Liver (tissue), 9 donors: Measurements from ENCODE around the gene AOAH. TPM values are rescaled to one million over a fixed set of nuclear protein-coding genes. Genes with fewer than 3 reads are reported as not detected.

ENCODE experiments used
- DNase-seq: peaks from one replicate; pipeline ENCODE4 v3.0.0-alpha.2; 2017; ENCODE audit warnings: low spot score
- H3K27ac ChIP-seq, 2 donors: one replicate each; pipeline ENCODE4 v1.7.0; 2013; ENCODE audit warnings: inconsistent platforms in 2 of 2, low read length in 2 of 2, control low read depth in 1 of 2, low read depth in 1 of 2, mild to moderate bottlenecking in 1 of 2
- H3K27me3 ChIP-seq, 4 donors: one replicate each; pipeline versions ENCODE4 v1.6.1 to v1.7.0; 2013; ENCODE audit warnings: low read length in 3 of 4, inconsistent platforms in 1 of 4, mild to moderate bottlenecking in 1 of 4, moderate library complexity in 1 of 4; ENCODE audit not compliant: control insufficient read depth in 4 of 4, insufficient read depth in 4 of 4
- H3K36me3 ChIP-seq, 4 donors: one replicate each; pipeline versions ENCODE4 v1.6.1 to v1.7.0; 2013; ENCODE audit warnings: low read length in 3 of 4, mild to moderate bottlenecking in 3 of 4, low read depth in 1 of 4, moderate library complexity in 1 of 4; ENCODE audit not compliant: control insufficient read depth in 4 of 4, insufficient read depth in 3 of 4
- H3K4me1 ChIP-seq, 4 donors: one replicate each; pipeline versions ENCODE4 v1.6.1 to v1.7.0; 2013; ENCODE audit warnings: low read length in 3 of 4, mild to moderate bottlenecking in 3 of 4, moderate library complexity in 1 of 4; ENCODE audit not compliant: control insufficient read depth in 4 of 4, insufficient read depth in 4 of 4
- H3K4me3 ChIP-seq, 3 donors: one replicate each; pipeline versions ENCODE4 v1.6.1 to v1.7.0; 2013; ENCODE audit warnings: low read length in 3 of 3, control low read depth in 1 of 3, low read depth in 1 of 3, mild to moderate bottlenecking in 1 of 3
- H3K9ac ChIP-seq, 2 donors: one replicate each; pipeline ENCODE4 v1.7.0; 2013; ENCODE audit warnings: low read length in 2 of 2, mild to moderate bottlenecking in 2 of 2, moderate library complexity in 2 of 2, control low read depth in 1 of 2, low read depth in 1 of 2
- H3K9me3 ChIP-seq, 4 donors: one replicate each; pipeline versions ENCODE4 v1.6.1 to v1.7.0; 2013; ENCODE audit warnings: low read length in 3 of 4; ENCODE audit not compliant: control insufficient read depth in 4 of 4
- EGR1 ChIP-seq, 2 donors: IDR thresholded peaks; 2 replicates each; pipeline ENCODE4 v1.6.1; 2016 to 2018; ENCODE audit warnings: antibody characterized with exemption in 2 of 2, low read depth in 2 of 2
- FOXA1 ChIP-seq: IDR thresholded peaks from 2 replicates; pipeline ENCODE4 v1.6.1; 2016; ENCODE audit warnings: antibody characterized with exemption
- FOXA2 ChIP-seq: IDR thresholded peaks from 2 replicates; pipeline ENCODE4 v1.6.1; 2016; ENCODE audit warnings: antibody characterized with exemption
- GABPA ChIP-seq, 2 donors: IDR thresholded peaks in 1 of 2; conservative IDR thresholded peaks in 1 of 2; 2 replicates each; pipeline ENCODE4 v1.6.1; 2016; ENCODE audit warnings: antibody characterized with exemption in 2 of 2, mild to moderate bottlenecking in 1 of 2, moderate library complexity in 1 of 2
- HNF4A ChIP-seq, 2 donors: conservative IDR thresholded peaks; 2 replicates each; pipeline ENCODE4 v1.6.1; 2016; ENCODE audit warnings: antibody characterized with exemption in 2 of 2, mild to moderate bottlenecking in 2 of 2
- HNF4G ChIP-seq: IDR thresholded peaks from 2 replicates; pipeline ENCODE4 v1.6.1; 2016; ENCODE audit warnings: antibody characterized with exemption
- JUND ChIP-seq, 2 donors: IDR thresholded peaks; 2 replicates each; pipeline ENCODE4 v1.6.1; 2016; ENCODE audit warnings: antibody characterized with exemption in 2 of 2
- MAX ChIP-seq: IDR thresholded peaks from 2 replicates; pipeline ENCODE4 v1.6.1; 2016; ENCODE audit warnings: antibody characterized with exemption
- NR2F2 ChIP-seq: IDR thresholded peaks from 2 replicates; pipeline ENCODE4 v1.6.1; 2016; ENCODE audit warnings: antibody characterized with exemption
- RAD21 ChIP-seq, 2 donors: IDR thresholded peaks; 2 replicates each; pipeline ENCODE4 v1.6.1; 2016; ENCODE audit warnings: antibody characterized with exemption in 2 of 2, mild to moderate bottlenecking in 2 of 2
- REST ChIP-seq: IDR thresholded peaks from 2 replicates; pipeline ENCODE4 v1.6.1; 2016; ENCODE audit warnings: antibody characterized with exemption, mild to moderate bottlenecking
- RXRA ChIP-seq, 2 donors: IDR thresholded peaks; 2 replicates each; pipeline ENCODE4 v1.6.1; 2017 to 2018; ENCODE audit warnings: antibody characterized with exemption in 2 of 2, mild to moderate bottlenecking in 1 of 2
- SP1 ChIP-seq: IDR thresholded peaks from 2 replicates; pipeline ENCODE4 v1.6.1; 2018; ENCODE audit warnings: antibody characterized with exemption, mild to moderate bottlenecking
- TAF1 ChIP-seq: conservative IDR thresholded peaks from 2 replicates; pipeline ENCODE4 v1.6.1; 2016; ENCODE audit warnings: antibody characterized with exemption, mild to moderate bottlenecking
- YY1 ChIP-seq: IDR thresholded peaks from 2 replicates; pipeline ENCODE4 v1.6.1; 2016; ENCODE audit warnings: antibody characterized with exemption, mild to moderate bottlenecking
- WGBS: extraction: QIAGEN DNeasy Blood & Tissue Kit; methylation state at CpG from one replicate; pipeline ENCODE4 v1.1.7; 2013; 5-methylcytosine and 5-hydroxymethylcytosine counted together
- polyA plus RNA-seq, 2 donors: library from polyadenylated mRNA; stranded (reverse) in 1 of 2; unstranded in 1 of 2; fragments of 200-250 nt in 1 of 2; fragments of >200 nt in 1 of 2; fragmentation: Nextera tagmentation in 1 of 2; extraction: Ambion mirVana in 1 of 2; gene quantifications; one replicate each; pipeline versions ENCODE4 v1.2.1 to v1.2.3, GENCODE V29; 2013 to 2015
- total RNA-seq, 2 donors: library from RNA; depleted of rRNA; stranded (reverse); fragments of >200 nt; gene quantifications; one replicate each; pipeline ENCODE4 v1.2.3, GENCODE V29; 2014
- TF ChIP-seq, protein P1 (sequence below): fragments of 150-350 bp; IDR thresholded peaks from 2 replicates; pipeline ENCODE4 v1.5.1; 2017; ENCODE audit warnings: improper control_type of control experiment, low read depth, low read length; ENCODE audit not compliant: missing input control
- TF ChIP-seq, protein P2 (sequence below): IDR thresholded peaks from 2 replicates; pipeline ENCODE4 v1.6.1; 2016; ENCODE audit warnings: antibody characterized with exemption
- TF ChIP-seq, protein P3 (sequence below): IDR thresholded peaks from 2 replicates; pipeline ENCODE4 v1.6.1; 2016; ENCODE audit warnings: antibody characterized with exemption
- donor health status: healthy.
- donor health status: healthy.
- donor health status: healthy.
- donor health status: healthy.
- donor health status: healthy.

The AOAH gene
- total and polyA plus RNA-seq, 4 donors = 2.4 to 26.7 (median 5.8) TPM

GRCh38 chr7:36637417-36637816 is 86.9 kb downstream of the AOAH start:
- Histone ChIP-seq H3K9ac (no peak overlapping the region), H3K4me3 (no peak overlapping the region), H3K4me1 (no peaks in the 10 kb centered on the region), H3K27ac (no peak overlapping the region), H3K9me3 (no peaks in the 10 kb centered on the region), H3K27me3 (no peaks in the 10 kb centered on the region), H3K36me3 (no peaks in the 10 kb centered on the region)
- TF ChIP-seq SP1 (no peak), MAX (no peak), NR2F2 (no peak), GABPA (IDR thresholded peaks at IDR 0.05 in 1 of 2, conservative IDR thresholded peaks at IDR 0.05 in 1 of 2) (no peak), EGR1 (IDR thresholded peaks at IDR 0.05; ENCODE audit: low read depth in 2 of 2) (no peak), REST (no peak), FOXA2 (no peak), RAD21 (IDR thresholded peaks at IDR 0.05) (no peak), JUND (IDR thresholded peaks at IDR 0.05) (no peak), HNF4A (conservative IDR thresholded peaks at IDR 0.05) (no peak), TAF1 (no peak), HNF4G (no peak), FOXA1 (no peak), RXRA (IDR thresholded peaks at IDR 0.05) (no peak), YY1 (no peak)
- TF ChIP-seq, protein P1, sequence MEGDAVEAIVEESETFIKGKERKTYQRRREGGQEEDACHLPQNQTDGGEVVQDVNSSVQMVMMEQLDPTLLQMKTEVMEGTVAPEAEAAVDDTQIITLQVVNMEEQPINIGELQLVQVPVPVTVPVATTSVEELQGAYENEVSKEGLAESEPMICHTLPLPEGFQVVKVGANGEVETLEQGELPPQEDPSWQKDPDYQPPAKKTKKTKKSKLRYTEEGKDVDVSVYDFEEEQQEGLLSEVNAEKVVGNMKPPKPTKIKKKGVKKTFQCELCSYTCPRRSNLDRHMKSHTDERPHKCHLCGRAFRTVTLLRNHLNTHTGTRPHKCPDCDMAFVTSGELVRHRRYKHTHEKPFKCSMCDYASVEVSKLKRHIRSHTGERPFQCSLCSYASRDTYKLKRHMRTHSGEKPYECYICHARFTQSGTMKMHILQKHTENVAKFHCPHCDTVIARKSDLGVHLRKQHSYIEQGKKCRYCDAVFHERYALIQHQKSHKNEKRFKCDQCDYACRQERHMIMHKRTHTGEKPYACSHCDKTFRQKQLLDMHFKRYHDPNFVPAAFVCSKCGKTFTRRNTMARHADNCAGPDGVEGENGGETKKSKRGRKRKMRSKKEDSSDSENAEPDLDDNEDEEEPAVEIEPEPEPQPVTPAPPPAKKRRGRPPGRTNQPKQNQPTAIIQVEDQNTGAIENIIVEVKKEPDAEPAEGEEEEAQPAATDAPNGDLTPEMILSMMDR = no peak
- TF ChIP-seq, protein P2, sequence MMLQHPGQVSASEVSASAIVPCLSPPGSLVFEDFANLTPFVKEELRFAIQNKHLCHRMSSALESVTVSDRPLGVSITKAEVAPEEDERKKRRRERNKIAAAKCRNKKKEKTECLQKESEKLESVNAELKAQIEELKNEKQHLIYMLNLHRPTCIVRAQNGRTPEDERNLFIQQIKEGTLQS = no peak
- TF ChIP-seq, protein P3, sequence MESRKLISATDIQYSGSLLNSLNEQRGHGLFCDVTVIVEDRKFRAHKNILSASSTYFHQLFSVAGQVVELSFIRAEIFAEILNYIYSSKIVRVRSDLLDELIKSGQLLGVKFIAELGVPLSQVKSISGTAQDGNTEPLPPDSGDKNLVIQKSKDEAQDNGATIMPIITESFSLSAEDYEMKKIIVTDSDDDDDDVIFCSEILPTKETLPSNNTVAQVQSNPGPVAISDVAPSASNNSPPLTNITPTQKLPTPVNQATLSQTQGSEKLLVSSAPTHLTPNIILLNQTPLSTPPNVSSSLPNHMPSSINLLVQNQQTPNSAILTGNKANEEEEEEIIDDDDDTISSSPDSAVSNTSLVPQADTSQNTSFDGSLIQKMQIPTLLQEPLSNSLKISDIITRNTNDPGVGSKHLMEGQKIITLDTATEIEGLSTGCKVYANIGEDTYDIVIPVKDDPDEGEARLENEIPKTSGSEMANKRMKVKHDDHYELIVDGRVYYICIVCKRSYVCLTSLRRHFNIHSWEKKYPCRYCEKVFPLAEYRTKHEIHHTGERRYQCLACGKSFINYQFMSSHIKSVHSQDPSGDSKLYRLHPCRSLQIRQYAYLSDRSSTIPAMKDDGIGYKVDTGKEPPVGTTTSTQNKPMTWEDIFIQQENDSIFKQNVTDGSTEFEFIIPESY = no peak
- no peak for DNase-seq
- WGBS = 83% methylated on average over 4 of the region's 4 CpGs
